Endothelial cell of umbilical vein (primary cell): ENCODE measurements around the gene MRTFA.

Experiments used
- EZH2 ChIP-seq: IDR thresholded peaks from 2 replicates; pipeline ENCODE4 v1.6.1; 2012; ENCODE audit warnings: borderline replicate concordance, low read depth, mild to moderate bottlenecking, moderate library complexity, low read length, inconsistent platforms; ENCODE audit not compliant: severe bottlenecking
- FOS ChIP-seq: IDR thresholded peaks from 2 replicates; pipeline ENCODE4 v1.6.1; 2011; ENCODE audit warnings: mild to moderate bottlenecking, low read length, moderate library complexity, borderline replicate concordance; ENCODE audit not compliant: insufficient read depth
- GATA2 ChIP-seq: IDR thresholded peaks from 2 replicates; pipeline ENCODE4 v1.7.0; 2011; ENCODE audit warnings: low read depth, mild to moderate bottlenecking, moderate library complexity, mixed read lengths, low read length; ENCODE audit not compliant: insufficient read length, insufficient read depth
- JUN ChIP-seq: IDR thresholded peaks from 2 replicates; pipeline ENCODE4 v1.6.1; 2011; ENCODE audit warnings: borderline replicate concordance, low read depth; ENCODE audit not compliant: insufficient read length, insufficient read depth
- MYC ChIP-seq: IDR thresholded peaks from one replicate; pipeline ENCODE4 v1.6.1; 2011; ENCODE audit warnings: mild to moderate bottlenecking, low read depth, low read length
- POLR2A ChIP-seq: IDR thresholded peaks from 2 replicates; pipeline ENCODE4 v1.6.1; 2012; ENCODE audit warnings: low read depth, mild to moderate bottlenecking, control low read depth, low read length
- TF ChIP-seq, protein P1 (sequence below), 2 donors: IDR thresholded peaks; 1 replicate in 1 of 2; 2 replicates in 1 of 2; pipeline ENCODE4 v1.5.1; 2011; ENCODE audit warnings: low read length in 2 of 2, mild to moderate bottlenecking in 2 of 2, moderate library complexity in 2 of 2, control low read depth in 1 of 2, inconsistent platforms in 1 of 2, low read depth in 1 of 2; ENCODE audit not compliant: insufficient read depth in 1 of 2; ENCODE audit errors: extremely low read depth in 1 of 2
- TF ChIP-seq, protein P2 (sequence below): IDR thresholded peaks from 2 replicates; pipeline ENCODE4 v1.6.1; 2011; ENCODE audit not compliant: insufficient read depth, insufficient read length

DNA sequence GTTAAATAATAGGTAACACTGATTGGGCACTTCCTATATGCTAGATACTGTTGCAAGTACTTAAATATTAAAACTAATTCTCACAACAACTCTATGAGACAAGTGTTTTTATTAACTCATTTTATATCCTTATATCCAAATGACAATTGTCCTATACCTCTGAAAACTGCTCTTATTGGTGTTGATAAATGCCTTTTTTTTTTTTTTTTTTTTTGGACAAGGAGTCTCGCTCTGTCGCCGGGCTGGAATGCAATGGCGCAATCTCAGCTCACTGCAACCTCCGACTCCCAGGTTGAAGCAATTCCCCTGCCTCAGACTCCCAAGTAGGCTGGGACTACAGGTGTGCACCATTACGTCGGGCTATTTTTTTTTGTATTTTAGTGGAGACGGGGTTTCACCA lies 41.6 kb downstream of the MRTFA start:
- TF ChIP-seq POLR2A (no peak), JUN (no peak), FOS (no peak), EZH2 (no peak), MYC (no peak), GATA2 (no peak)
- TF ChIP-seq, protein P1, sequence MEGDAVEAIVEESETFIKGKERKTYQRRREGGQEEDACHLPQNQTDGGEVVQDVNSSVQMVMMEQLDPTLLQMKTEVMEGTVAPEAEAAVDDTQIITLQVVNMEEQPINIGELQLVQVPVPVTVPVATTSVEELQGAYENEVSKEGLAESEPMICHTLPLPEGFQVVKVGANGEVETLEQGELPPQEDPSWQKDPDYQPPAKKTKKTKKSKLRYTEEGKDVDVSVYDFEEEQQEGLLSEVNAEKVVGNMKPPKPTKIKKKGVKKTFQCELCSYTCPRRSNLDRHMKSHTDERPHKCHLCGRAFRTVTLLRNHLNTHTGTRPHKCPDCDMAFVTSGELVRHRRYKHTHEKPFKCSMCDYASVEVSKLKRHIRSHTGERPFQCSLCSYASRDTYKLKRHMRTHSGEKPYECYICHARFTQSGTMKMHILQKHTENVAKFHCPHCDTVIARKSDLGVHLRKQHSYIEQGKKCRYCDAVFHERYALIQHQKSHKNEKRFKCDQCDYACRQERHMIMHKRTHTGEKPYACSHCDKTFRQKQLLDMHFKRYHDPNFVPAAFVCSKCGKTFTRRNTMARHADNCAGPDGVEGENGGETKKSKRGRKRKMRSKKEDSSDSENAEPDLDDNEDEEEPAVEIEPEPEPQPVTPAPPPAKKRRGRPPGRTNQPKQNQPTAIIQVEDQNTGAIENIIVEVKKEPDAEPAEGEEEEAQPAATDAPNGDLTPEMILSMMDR (IDR thresholded peaks at IDR 0.05; ENCODE audit: extremely low read depth in 1 of 2, insufficient read depth in 1 of 2, low read depth in 1 of 2, low read length in 2 of 2) = no peak
- TF ChIP-seq, protein P2, sequence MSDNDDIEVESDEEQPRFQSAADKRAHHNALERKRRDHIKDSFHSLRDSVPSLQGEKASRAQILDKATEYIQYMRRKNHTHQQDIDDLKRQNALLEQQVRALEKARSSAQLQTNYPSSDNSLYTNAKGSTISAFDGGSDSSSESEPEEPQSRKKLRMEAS = no peak
